Measurements from ENCODE around the gene DOCK8. TPM values are rescaled to one million over a fixed set of nuclear protein-coding genes. Genes with fewer than 3 reads are reported as not detected.
A peak's percentile ranks its signal among the peaks of the same experiment; 100 is the strongest.

Gene DOCK8
- total RNA-seq, 4 donors from 2014 or later, result 9.0 to 17.9 (median 13.6) TPM

DNA sequence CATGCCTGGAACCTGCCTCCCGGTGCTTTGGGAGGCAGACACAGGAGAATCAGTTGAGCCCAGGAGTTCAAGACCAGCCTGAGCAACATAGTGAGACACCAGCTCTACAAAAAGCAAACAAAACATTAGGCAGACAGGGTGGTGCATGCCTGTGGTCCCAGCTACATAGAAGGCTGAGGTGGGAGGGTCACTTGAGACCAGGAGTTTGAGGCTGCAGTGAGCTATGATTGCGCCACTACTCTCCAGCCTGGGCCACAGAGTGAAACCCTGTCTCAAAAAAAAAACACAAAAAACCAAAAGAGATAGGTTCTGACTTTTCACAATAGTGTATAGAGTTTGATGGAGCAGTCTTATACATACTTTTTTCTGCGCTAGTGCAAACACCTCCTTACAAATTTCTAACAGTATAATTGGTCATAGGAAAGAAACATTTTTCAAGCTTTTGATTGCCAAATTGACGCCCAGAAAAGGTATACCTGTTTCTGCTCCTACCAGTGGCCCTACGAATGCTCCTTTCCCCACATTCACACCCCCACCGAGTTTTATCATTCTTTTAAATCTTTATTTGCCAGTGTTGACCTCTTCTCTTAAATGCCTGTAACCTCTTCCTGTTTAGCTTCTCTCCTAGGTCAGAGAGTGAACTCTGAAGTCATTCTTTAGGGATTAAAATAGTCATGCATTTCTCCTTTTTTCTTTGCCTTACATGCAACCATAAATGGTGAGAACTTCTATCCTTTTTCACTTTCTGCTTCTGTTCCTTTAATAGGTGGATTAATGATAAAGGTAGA lies 7.5 kb downstream of the DOCK8 start:
- no peak for DNase-seq (ENCODE audit: low spot score in 2 of 2)
- Histone ChIP-seq H3K36me3 (no peaks in the 10 kb centered on the region), H3K4me3 (no peak overlapping the region), H3K4me1 (peaks cover 0 to 14% (median 2%) of the 10 kb centered on the region in 4 donors), H3K27ac (peak overlapping the region in 1 of 4 donors; percentile 25), H3K9me3 (no peaks in the 10 kb centered on the region), H3K27me3 (no peaks in the 10 kb centered on the region)
- 66 to 71% methylated on average over 6 of the region's 6 CpGs for WGBS, 2 donors
- TF ChIP-seq CTCF (IDR thresholded peaks at IDR 0.05), result no peak
- TF ChIP-seq EP300 (IDR thresholded peaks at IDR 0.05), result no peak
- no peak for TF ChIP-seq POLR2A (IDR thresholded peaks at IDR 0.05)

- H3K4me1 ChIP-seq, result peaks cover 0 to 14% (median 2%) of the 10 kb centered on the region in 4 donors
- H3K27ac ChIP-seq, result peak overlapping the region in 2 of 4 donors; percentile 5 to 10
- TF ChIP-seq EP300 (IDR thresholded peaks at IDR 0.05), result no peak
- TF ChIP-seq POLR2A (IDR thresholded peaks at IDR 0.05), result no peak
- TF ChIP-seq CTCF (IDR thresholded peaks at IDR 0.05), result no peak
- no peaks in the 10 kb centered on the region for H3K27me3 ChIP-seq
- no peaks in the 10 kb centered on the region for H3K9me3 ChIP-seq
- no peak for DNase-seq (ENCODE audit: low spot score in 2 of 2)
- 62 to 64% methylated on average over 3 of the region's 3 CpGs for WGBS, 2 donors
- no peaks in the 10 kb centered on the region for H3K36me3 ChIP-seq
- H3K4me3 ChIP-seq, result no peak overlapping the region
Observed at GRCh38 chr9:223152-223551, 8.5 kb downstream of the DOCK8 start.

- no peak for DNase-seq (ENCODE audit: low spot score in 2 of 2)
- no peaks in the 10 kb centered on the region for H3K27me3 ChIP-seq
- 67 to 73% methylated on average over 5 of the region's 5 CpGs for WGBS, 2 donors
- H3K36me3 ChIP-seq, result no peaks in the 10 kb centered on the region
- TF ChIP-seq POLR2A (IDR thresholded peaks at IDR 0.05), result no peak
- no peak for TF ChIP-seq CTCF (IDR thresholded peaks at IDR 0.05)
- TF ChIP-seq EP300 (IDR thresholded peaks at IDR 0.05), result no peak
- peaks cover 0 to 5% (median 0%) of the 10 kb centered on the region in 4 donors for H3K9me3 ChIP-seq
- H3K4me1 ChIP-seq, result peaks cover 0 to 14% (median 2%) of the 10 kb centered on the region in 4 donors
- no peak overlapping the region for H3K27ac ChIP-seq
- H3K4me3 ChIP-seq, result no peak overlapping the region
Observed at GRCh38 chr9:224026-224425, 9.4 kb downstream of the DOCK8 start.

GRCh38 chr9:224582-225520 lies 10.2 kb downstream of the DOCK8 start:
- DNase-seq (ENCODE audit: low spot score in 2 of 2), result no peak
- Histone ChIP-seq H3K36me3 (no peaks in the 10 kb centered on the region), H3K27me3 (no peaks in the 10 kb centered on the region), H3K4me1 (peaks cover 0 to 14% (median 2%) of the 10 kb centered on the region in 4 donors), H3K27ac (no peak overlapping the region), H3K4me3 (no peak overlapping the region), H3K9me3 (peaks cover 0 to 6% (median 0%) of the 10 kb centered on the region in 4 donors)
- TF ChIP-seq EP300 (IDR thresholded peaks at IDR 0.05) (no peak), CTCF (IDR thresholded peaks at IDR 0.05) (no peak), POLR2A (IDR thresholded peaks at IDR 0.05) (no peak)
- WGBS, 2 donors, result 51 to 64% methylated on average over 3 of the region's 3 CpGs
